ENCODE measurements around the gene ACOT12. TPM values are rescaled to one million over a fixed set of nuclear protein-coding genes. Genes with fewer than 3 reads are reported as not detected.
"Not testable (repeated sequence)": the region's sequence is repeated elsewhere in the genome, so short reads cannot be mapped to it uniquely, and the experiment has no call there.

Gene ACOT12
- total RNA-seq, 1 donor from 2014 or later, result 0.46 TPM

- Mint-ChIP-seq H3K4me1 (ENCODE audit: unreplicated experiment) (peaks cover 13% of the 10 kb centered on the region), H3K27me3 (no peaks in the 10 kb centered on the region), H3K4me3 (no peak overlapping the region), H3K36me3 (peaks cover 19% of the 10 kb centered on the region), H3K27ac (no peak overlapping the region), H3K9me3 (peaks cover 9% of the 10 kb centered on the region)
- no peak for DNase-seq (ENCODE audit: extremely low spot score, unreplicated experiment)
- TF ChIP-seq CTCF (conservative IDR thresholded peaks at IDR 0.05), result no peak
Observed at GRCh38 chr5:81297531-81297930, 96.4 kb downstream of the ACOT12 start.

- not testable (repeated sequence) for H3K4me1 Mint-ChIP-seq (ENCODE audit: unreplicated experiment); DNase-seq (ENCODE audit: extremely low spot score, unreplicated experiment); H3K4me3 Mint-ChIP-seq; H3K27me3 Mint-ChIP-seq; H3K27ac Mint-ChIP-seq
- Mint-ChIP-seq H3K36me3 (peaks cover 38% of the 10 kb centered on the region), H3K9me3 (peaks cover 24% of the 10 kb centered on the region)
Observed at GRCh38 chr5:81294021-81294420, 99.9 kb downstream of the ACOT12 start.

- H3K27me3 Mint-ChIP-seq, result no peaks in the 10 kb centered on the region
- peaks cover 43% of the 10 kb centered on the region for H3K36me3 Mint-ChIP-seq
- H3K4me3 Mint-ChIP-seq, result no peak overlapping the region
- H3K4me1 Mint-ChIP-seq (ENCODE audit: unreplicated experiment), result no peaks in the 10 kb centered on the region
- DNase-seq (ENCODE audit: extremely low spot score, unreplicated experiment), result no peak
- no peak for TF ChIP-seq CTCF (conservative IDR thresholded peaks at IDR 0.05)
- no peak overlapping the region for H3K27ac Mint-ChIP-seq
- H3K9me3 Mint-ChIP-seq, result peaks cover 24% of the 10 kb centered on the region
Observed at GRCh38 chr5:81292130-81292529, 101.8 kb downstream of the ACOT12 start.

GRCh38 chr5:81290146-81290545 is 103.8 kb downstream of the ACOT12 start:
- no peak for DNase-seq (ENCODE audit: extremely low spot score, unreplicated experiment)
- H3K27ac Mint-ChIP-seq, result no peak overlapping the region
- peaks cover 24% of the 10 kb centered on the region for H3K9me3 Mint-ChIP-seq
- no peak for TF ChIP-seq CTCF (conservative IDR thresholded peaks at IDR 0.05)
- peaks cover 47% of the 10 kb centered on the region for H3K36me3 Mint-ChIP-seq
- H3K27me3 Mint-ChIP-seq, result no peaks in the 10 kb centered on the region
- no peaks in the 10 kb centered on the region for H3K4me1 Mint-ChIP-seq (ENCODE audit: unreplicated experiment)
- H3K4me3 Mint-ChIP-seq, result no peak overlapping the region

GRCh38 chr5:81288021-81288433 is 105.9 kb downstream of the ACOT12 start:
- Mint-ChIP-seq H3K4me1 (ENCODE audit: unreplicated experiment) (no peaks in the 10 kb centered on the region), H3K27me3 (no peaks in the 10 kb centered on the region), H3K4me3 (no peak overlapping the region), H3K27ac (no peak overlapping the region), H3K36me3 (peaks cover 35% of the 10 kb centered on the region), H3K9me3 (peaks cover 17% of the 10 kb centered on the region)
- DNase-seq (ENCODE audit: extremely low spot score, unreplicated experiment), result no peak
- TF ChIP-seq CTCF (conservative IDR thresholded peaks at IDR 0.05), result no peak

GRCh38 chr5:81286059-81286617 is 107.8 kb downstream of the ACOT12 start:
- H3K9me3 Mint-ChIP-seq, result peaks cover 2% of the 10 kb centered on the region
- H3K27ac Mint-ChIP-seq, result no peak overlapping the region

More at GRCh38 chr5:81286059-81286617, 107.8 kb downstream of the ACOT12 start:
- Mint-ChIP-seq H3K4me3 (no peak overlapping the region), H3K27me3 (no peaks in the 10 kb centered on the region), H3K4me1 (ENCODE audit: unreplicated experiment) (no peaks in the 10 kb centered on the region), H3K36me3 (peaks cover 24% of the 10 kb centered on the region)
- no peak for DNase-seq (ENCODE audit: extremely low spot score, unreplicated experiment)
- no peak for TF ChIP-seq CTCF (conservative IDR thresholded peaks at IDR 0.05)

Measured in type B pancreatic cell (in vitro differentiated cells).